Mucosa of rectum (tissue), 2 donors: Measurements from ENCODE around the gene CDC23.
A peak's percentile ranks its signal among the peaks of the same experiment; 100 is the strongest.
"Not testable (repeated sequence)": the region's sequence is repeated elsewhere in the genome, so short reads cannot be mapped to it uniquely, and the experiment has no call there.

Experiments used
- H3K27ac ChIP-seq, 2 donors: one replicate each; pipeline ENCODE4 v1.7.0; 2013; ENCODE audit warnings: inconsistent platforms in 2 of 2, low read depth in 2 of 2, low read length in 2 of 2
- H3K27me3 ChIP-seq, 2 donors: one replicate each; pipeline ENCODE4 v1.7.0; 2013; ENCODE audit warnings: low read length in 2 of 2; ENCODE audit not compliant: control insufficient read depth in 2 of 2, insufficient read depth in 2 of 2
- H3K36me3 ChIP-seq, 2 donors: one replicate each; pipeline ENCODE4 v1.7.0; 2013; ENCODE audit warnings: low read length in 2 of 2; ENCODE audit not compliant: control insufficient read depth in 2 of 2, insufficient read depth in 2 of 2
- H3K4me1 ChIP-seq, 2 donors: one replicate each; pipeline ENCODE4 v1.7.0; 2013; ENCODE audit warnings: low read length in 2 of 2, mild to moderate bottlenecking in 1 of 2; ENCODE audit not compliant: control insufficient read depth in 2 of 2, insufficient read depth in 2 of 2
- H3K4me3 ChIP-seq, 2 donors: one replicate each; pipeline ENCODE4 v1.7.0; 2013; ENCODE audit warnings: low read length in 2 of 2
- H3K9ac ChIP-seq, 2 donors: one replicate each; pipeline ENCODE4 v1.7.0; 2013; ENCODE audit warnings: low read length in 2 of 2, low read depth in 1 of 2, mild to moderate bottlenecking in 1 of 2
- H3K9me3 ChIP-seq, 2 donors: one replicate each; pipeline ENCODE4 v1.7.0; 2013; ENCODE audit warnings: low read length in 2 of 2; ENCODE audit not compliant: control insufficient read depth in 2 of 2
- donor health status: healthy.
- donor health status: Normal muscosa, but diverticular disease.

The CDC23 gene

GRCh38 chr5:138223532-138223931 lies 10.4 kb upstream of the CDC23 start:
- no peaks in the 10 kb centered on the region for H3K9me3 ChIP-seq
- no peak overlapping the region for H3K4me3 ChIP-seq
- H3K4me1 ChIP-seq = no peaks in the 10 kb centered on the region
- H3K27ac ChIP-seq = no peak overlapping the region
- H3K27me3 ChIP-seq = no peaks in the 10 kb centered on the region
- H3K9ac ChIP-seq = no peak overlapping the region
- no peaks in the 10 kb centered on the region for H3K36me3 ChIP-seq

DNA sequence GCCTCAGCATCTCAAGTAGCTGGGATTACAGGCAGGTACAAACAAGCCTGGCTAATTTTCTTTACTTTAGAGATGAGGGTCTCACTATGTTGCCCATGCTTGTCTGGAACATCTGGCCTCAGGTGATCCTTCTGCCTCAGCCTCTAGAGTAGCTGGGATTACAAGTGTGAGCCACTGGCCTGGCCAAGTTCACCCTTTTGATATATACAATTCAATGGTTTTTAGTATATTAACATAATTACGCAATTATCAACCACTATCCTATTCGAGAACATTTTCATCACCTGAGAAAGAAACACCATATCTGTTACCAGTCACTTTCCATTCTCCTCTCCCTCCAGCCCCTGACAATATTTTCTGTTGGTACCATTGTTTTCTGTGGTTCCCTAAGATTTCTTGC lies 3.7 kb upstream of the CDC23 start:
- Histone ChIP-seq H3K4me3 (no peak overlapping the region), H3K27me3 (no peaks in the 10 kb centered on the region), H3K4me1 (peaks cover 7 to 9% of the 10 kb centered on the region in 2 donors), H3K9ac (no peak overlapping the region), H3K9me3 (no peaks in the 10 kb centered on the region), H3K36me3 (no peaks in the 10 kb centered on the region), H3K27ac (no peak overlapping the region)

DNA sequence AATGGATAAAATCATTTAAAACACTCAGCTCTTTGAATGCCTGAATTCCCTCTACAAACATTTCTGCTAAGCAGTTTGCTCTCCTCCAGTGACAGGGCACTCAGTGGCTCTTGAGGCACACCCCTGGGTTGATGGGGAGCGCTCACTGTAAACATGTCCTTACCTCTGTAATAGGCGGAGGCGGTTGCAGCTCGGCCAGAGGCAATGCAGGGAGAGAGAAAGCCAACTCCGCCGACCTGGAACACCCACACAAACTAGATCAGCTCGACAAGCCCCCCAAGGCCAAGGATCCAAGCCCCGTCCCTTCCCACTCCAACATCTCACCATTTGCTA lies 329 bp downstream of the CDC23 start:
- peak overlapping the region; percentile 80 to 99 for H3K4me3 ChIP-seq
- peak overlapping the region; percentile 88 to 93 for H3K9ac ChIP-seq
- H3K9me3 ChIP-seq = no peaks in the 10 kb centered on the region
- peaks cover 2 to 3% of the 10 kb centered on the region in 2 donors for H3K36me3 ChIP-seq
- H3K4me1 ChIP-seq = peaks cover 7 to 9% of the 10 kb centered on the region in 2 donors
- peak overlapping the region; percentile 43 to 81 for H3K27ac ChIP-seq
- H3K27me3 ChIP-seq = no peaks in the 10 kb centered on the region

DNA sequence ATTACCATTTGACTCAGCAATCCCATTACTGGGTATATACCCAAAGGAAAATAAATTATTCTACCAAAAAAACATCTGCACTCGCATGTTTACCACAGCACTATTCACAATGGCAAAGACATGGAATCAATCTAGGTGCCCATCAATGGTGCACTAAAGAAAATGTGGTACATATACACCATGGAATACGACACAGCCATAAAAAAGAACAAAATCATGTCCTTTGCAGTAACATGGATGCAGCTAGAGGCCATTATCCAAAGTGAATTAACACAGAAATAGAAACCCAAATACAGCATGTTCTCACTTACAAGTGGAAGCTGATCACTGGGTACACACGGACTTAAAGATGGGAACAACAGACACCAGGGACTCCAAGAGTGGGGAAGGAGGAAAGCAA lies 2.1 kb downstream of the CDC23 start:
- Histone ChIP-seq H3K36me3 (peaks cover 2 to 4% of the 10 kb centered on the region in 2 donors), H3K9ac (no peak overlapping the region), H3K9me3 (no peaks in the 10 kb centered on the region), H3K4me1 (peaks cover 7 to 9% of the 10 kb centered on the region in 2 donors), H3K27ac (no peak overlapping the region), H3K27me3 (no peaks in the 10 kb centered on the region), H3K4me3 (no peak overlapping the region)

- H3K27ac ChIP-seq, H3K9ac ChIP-seq, H3K27me3 ChIP-seq, H3K4me3 ChIP-seq, H3K4me1 ChIP-seq, H3K9me3 ChIP-seq: not testable (repeated sequence)
- H3K36me3 ChIP-seq = peaks cover 44 to 49% of the 10 kb centered on the region in 2 donors
Observed at GRCh38 chr5:138193859-138194258, 19.3 kb downstream of the CDC23 start.

GRCh38 chr5:138192826-138193225 lies 20.3 kb downstream of the CDC23 start:
- H3K9ac ChIP-seq = no peak overlapping the region
- no peak overlapping the region for H3K4me3 ChIP-seq
- no peaks in the 10 kb centered on the region for H3K27me3 ChIP-seq
- peaks cover 48 to 49% of the 10 kb centered on the region in 2 donors for H3K36me3 ChIP-seq
- no peaks in the 10 kb centered on the region for H3K9me3 ChIP-seq
- no peaks in the 10 kb centered on the region for H3K4me1 ChIP-seq
- H3K27ac ChIP-seq = no peak overlapping the region

- no peaks in the 10 kb centered on the region for H3K9me3 ChIP-seq
- peaks cover 48 to 69% of the 10 kb centered on the region in 2 donors for H3K36me3 ChIP-seq
- no peak overlapping the region for H3K4me3 ChIP-seq
- H3K27ac ChIP-seq = no peak overlapping the region
- H3K27me3 ChIP-seq = no peaks in the 10 kb centered on the region
- no peaks in the 10 kb centered on the region for H3K4me1 ChIP-seq
- no peak overlapping the region for H3K9ac ChIP-seq
Observed at GRCh38 chr5:138188626-138189025, 24.5 kb downstream of the CDC23 start.

- Histone ChIP-seq H3K9ac (no peak overlapping the region), H3K4me1 (no peaks in the 10 kb centered on the region), H3K9me3 (no peaks in the 10 kb centered on the region), H3K27me3 (no peaks in the 10 kb centered on the region), H3K4me3 (no peak overlapping the region), H3K36me3 (peaks cover 34 to 63% of the 10 kb centered on the region in 2 donors), H3K27ac (no peak overlapping the region)
Observed at GRCh38 chr5:138186002-138186447, 27.1 kb downstream of the CDC23 start.

- H3K9me3 ChIP-seq = no peaks in the 10 kb centered on the region
Observed at GRCh38 chr5:138182808-138183207, 30.3 kb downstream of the CDC23 start.

DNA sequence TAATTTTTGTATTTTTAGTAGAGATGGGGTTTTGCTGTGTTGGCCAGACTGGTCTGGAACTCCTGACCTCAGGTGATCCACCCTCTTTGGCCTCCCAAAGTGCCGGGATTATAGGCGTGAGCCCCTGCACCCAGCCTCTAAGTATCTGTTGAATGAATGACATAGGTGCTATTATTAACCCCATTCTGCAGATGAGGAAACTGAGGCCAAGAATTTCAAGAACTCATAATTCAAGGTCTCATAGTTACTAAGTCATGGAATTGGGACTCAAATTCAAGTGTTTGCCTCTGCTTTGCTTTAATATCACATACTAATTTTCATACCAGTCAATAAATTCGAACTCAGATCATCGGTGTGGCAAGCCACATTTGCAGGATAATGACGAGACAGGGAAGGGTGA lies 32.3 kb downstream of the CDC23 start:
- Histone ChIP-seq H3K4me1 (peaks cover 16 to 20% of the 10 kb centered on the region in 2 donors), H3K9me3 (no peaks in the 10 kb centered on the region), H3K36me3 (peaks cover 17 to 30% of the 10 kb centered on the region in 2 donors), H3K4me3 (no peak overlapping the region), H3K9ac (no peak overlapping the region), H3K27me3 (no peaks in the 10 kb centered on the region), H3K27ac (no peak overlapping the region)

More at GRCh38 chr5:138182808-138183207, 30.3 kb downstream of the CDC23 start:
- H3K27me3 ChIP-seq = no peaks in the 10 kb centered on the region
- H3K27ac ChIP-seq = no peak overlapping the region
- peaks cover 11 to 15% of the 10 kb centered on the region in 2 donors for H3K4me1 ChIP-seq
- H3K4me3 ChIP-seq = no peak overlapping the region
- H3K36me3 ChIP-seq = peaks cover 16 to 43% of the 10 kb centered on the region in 2 donors
- H3K9ac ChIP-seq = no peak overlapping the region
